ENCODE data around the gene GPRC5B.

The GPRC5B gene

DNA sequence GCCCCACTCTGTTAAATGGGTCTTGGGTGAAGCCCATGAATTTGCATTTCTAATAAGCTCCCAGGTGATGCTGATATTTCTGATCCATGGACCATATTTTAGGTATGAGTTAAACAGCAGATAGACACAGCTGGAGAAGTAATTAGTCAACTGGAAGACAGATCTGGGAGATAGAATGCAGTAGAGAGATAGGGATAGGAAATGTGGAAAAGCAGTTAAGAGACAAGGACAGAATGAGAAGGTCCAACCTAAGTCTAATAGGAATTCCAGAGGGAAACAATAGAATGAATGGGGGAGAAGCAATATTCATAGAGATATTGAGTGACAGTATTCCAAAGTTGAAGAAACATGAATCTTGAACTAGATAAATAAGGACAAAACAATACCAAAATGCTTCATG lies 71.7 kb downstream of the GPRC5B start:
- DNase-seq (ENCODE audit: low read depth, low spot score) = no peak

GRCh38 chr16:19810817-19811731 lies 73.6 kb downstream of the GPRC5B start:
- no peak for DNase-seq (ENCODE audit: low read depth, low spot score)

DNA sequence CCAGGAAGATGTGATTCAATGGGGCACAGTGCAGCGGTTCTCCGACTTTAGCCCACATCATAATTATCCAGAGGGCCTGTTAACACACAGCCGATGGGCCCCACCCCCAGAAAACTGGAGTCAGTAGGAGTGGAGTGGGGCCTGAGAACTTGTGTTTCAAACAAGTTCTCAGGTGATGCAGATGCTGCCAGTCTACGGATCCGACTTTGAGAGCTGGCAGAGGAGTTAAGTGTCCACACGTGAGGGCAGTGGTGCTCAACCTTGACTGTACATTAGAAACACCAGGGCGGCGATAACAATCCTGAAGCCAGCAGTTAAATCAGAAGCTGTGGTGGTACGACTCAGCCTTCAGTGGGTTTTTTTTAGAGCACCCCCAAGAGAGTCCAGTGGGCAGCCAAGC lies 75.0 kb downstream of the GPRC5B start:
- DNase-seq (ENCODE audit: low read depth, low spot score) = no peak

DNA sequence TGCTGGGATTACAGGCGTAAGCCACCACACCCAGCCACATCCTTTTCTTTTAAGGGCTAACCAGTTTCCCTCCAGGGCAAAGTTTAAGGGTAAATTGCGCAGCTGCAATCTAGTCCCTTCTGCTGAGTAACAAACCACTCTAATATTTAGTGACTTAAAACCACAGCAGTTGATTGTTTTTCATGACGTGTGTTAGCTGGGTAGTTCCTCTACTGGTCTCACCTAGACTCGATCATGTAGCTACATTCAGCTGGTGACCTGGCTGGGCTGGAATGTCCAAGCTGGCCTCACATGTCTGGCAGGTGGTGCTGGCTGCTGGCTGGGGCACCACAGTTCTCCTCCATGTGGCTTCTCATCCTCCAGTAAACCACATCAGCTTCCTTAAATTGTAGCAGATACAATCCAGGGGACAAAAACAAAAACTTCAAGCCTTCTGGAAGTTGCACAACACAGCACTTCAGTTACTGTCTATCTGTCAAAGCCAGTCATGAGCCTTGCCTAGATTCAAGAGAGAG lies 75.5 kb downstream of the GPRC5B start:
- DNase-seq (ENCODE audit: low read depth, low spot score) = no peak

- no peak for DNase-seq (ENCODE audit: low read depth, low spot score)
Observed at GRCh38 chr16:19808061-19808641, 76.5 kb downstream of the GPRC5B start.
